HepG2 (cell line): Measurements from ENCODE around the gene FAM167B. TPM values are rescaled to one million over a fixed set of nuclear protein-coding genes. Genes with fewer than 3 reads are reported as not detected.

ENCODE experiments used
- FIP1L1 ChIP-seq: fragments of 200-400 bp; formaldehyde crosslinking; IDR thresholded peaks from 2 replicates; pipeline ENCODE4 v1.6.1; 2018; ENCODE audit warnings: low read depth, mild to moderate bottlenecking, low read length, moderate library complexity, borderline replicate concordance; ENCODE audit not compliant: insufficient read depth
- MLLT10 ChIP-seq: sonication (generic); formaldehyde crosslinking; IDR thresholded peaks from 2 replicates; pipeline ENCODE4 v1.4.0; 2020; ENCODE audit warnings: missing genetic modification reagents
- NCOA2 ChIP-seq: sonication (generic); formaldehyde crosslinking; IDR thresholded peaks from 2 replicates; pipeline ENCODE4 v1.8.0; 2022; ENCODE audit warnings: inconsistent platforms
- NFATC3 ChIP-seq: sonication (generic); formaldehyde crosslinking; IDR thresholded peaks from 2 replicates; pipeline ENCODE4 v1.5.1; 2020; ENCODE audit warnings: mild to moderate bottlenecking, missing genetic modification reagents
- NFIB ChIP-seq: sonication (generic); formaldehyde crosslinking; IDR thresholded peaks from 2 replicates; pipeline ENCODE4 v1.9.0; 2021; ENCODE audit warnings: missing genetic modification reagents, mild to moderate bottlenecking, borderline replicate concordance
- NR3C1 ChIP-seq: sonication (generic); formaldehyde crosslinking; IDR thresholded peaks from 2 replicates; pipeline ENCODE4 v1.4.0; 2020; ENCODE audit warnings: missing genetic modification reagents
- SIN3A ChIP-seq: IDR thresholded peaks from 2 replicates; pipeline ENCODE4 v1.6.1; 2011; ENCODE audit warnings: low read depth, mild to moderate bottlenecking, control low read depth, low read length, borderline replicate concordance
- SOX5 ChIP-seq: IDR thresholded peaks from 2 replicates; pipeline ENCODE4 v1.6.1; 2016; ENCODE audit warnings: borderline replicate concordance
- SP4 ChIP-seq: sonication (generic); formaldehyde crosslinking; IDR thresholded peaks from 2 replicates; pipeline ENCODE4 v1.8.1; 2023; ENCODE audit warnings: mild to moderate bottlenecking, missing genetic modification reagents
- SPEN ChIP-seq: sonication (generic); formaldehyde crosslinking; IDR thresholded peaks from 2 replicates; pipeline ENCODE4 v1.5.1; 2020; ENCODE audit warnings: low read depth, mild to moderate bottlenecking, missing genetic modification reagents
- SRSF1 ChIP-seq: fragments of 200-400 bp; formaldehyde crosslinking; optimal IDR thresholded peaks from 2 replicates; pipeline ENCODE3; 2017; ENCODE audit warnings: mild to moderate bottlenecking, low read depth, low read length, moderate library complexity
- TAF15 ChIP-seq: fragments of 200-400 bp; formaldehyde crosslinking; IDR thresholded peaks from one replicate; pipeline ENCODE4 v1.6.1; 2018; ENCODE audit warnings: mild to moderate bottlenecking, low read depth, low read length; ENCODE audit not compliant: poor library complexity, severe bottlenecking
- WIZ ChIP-seq: sonication (generic); formaldehyde crosslinking; IDR thresholded peaks from 2 replicates; pipeline ENCODE4 v1.5.1; 2020; ENCODE audit warnings: mild to moderate bottlenecking, missing genetic modification reagents
- ZBTB7A ChIP-seq: sonication (generic); formaldehyde crosslinking; IDR thresholded peaks from 2 replicates; pipeline ENCODE4 v1.8.0; 2022; ENCODE audit warnings: mild to moderate bottlenecking, missing genetic modification reagents
- ZFP62 ChIP-seq: sonication (generic); formaldehyde crosslinking; IDR thresholded peaks from 2 replicates; pipeline ENCODE4 v1.4.0; 2020; ENCODE audit warnings: missing genetic modification reagents
- ZNF550 ChIP-seq: sonication (generic); formaldehyde crosslinking; IDR thresholded peaks from 2 replicates; pipeline ENCODE4 v1.4.0; 2020; ENCODE audit warnings: mild to moderate bottlenecking, missing genetic modification reagents, borderline replicate concordance
- ZNF616 ChIP-seq: sonication (generic); formaldehyde crosslinking; IDR thresholded peaks from 2 replicates; pipeline ENCODE4 v1.5.0; 2020; ENCODE audit warnings: low read depth, mild to moderate bottlenecking, missing genetic modification reagents
- ZNF674 ChIP-seq: sonication (generic); formaldehyde crosslinking; IDR thresholded peaks from 2 replicates; pipeline ENCODE4 v1.5.0; 2020; ENCODE audit warnings: low read depth, mild to moderate bottlenecking, missing genetic modification reagents
- ZNF724P ChIP-seq: sonication (generic); formaldehyde crosslinking; IDR thresholded peaks from 2 replicates; pipeline ENCODE4 v1.8.0; 2022; ENCODE audit warnings: missing genetic modification reagents, borderline replicate concordance
- polyA plus RNA-seq, 8 experiments: library from polyadenylated mRNA; depleted of rRNA in 3 of 8; stranded (reverse) in 7 of 8; unstranded in 1 of 8; fragments of >200 nt; fragmentation: Illumina TruSeq in 4 of 8; extraction: Trizol in 4 of 8; gene quantifications; 2 replicates each; pipeline versions ENCODE4 v1.2.1 to v1.2.3, GENCODE V29; 2011 to 2016; ENCODE audit warnings: low read depth in 4 of 8, missing spikeins in 1 of 8, mixed read lengths in 1 of 8; ENCODE audit not compliant: insufficient read depth in 1 of 8
- total RNA-seq, 5 experiments: library from RNA; depleted of rRNA; stranded (reverse); fragments of >200 nt; fragmentation: Illumina TruSeq; extraction: Trizol; gene quantifications; 2 replicates each; pipeline ENCODE4 v1.2.3, GENCODE V29; 2016; ENCODE audit warnings: low read depth in 1 of 5
- TF ChIP-seq, protein P1 (sequence below): sonication (generic); formaldehyde crosslinking; IDR thresholded peaks from 2 replicates; pipeline ENCODE4 v1.4.0; 2020; ENCODE audit warnings: mild to moderate bottlenecking, missing genetic modification reagents
- TF ChIP-seq, protein P2 (sequence below): sonication (generic); formaldehyde crosslinking; conservative IDR thresholded peaks from 2 replicates; pipeline ENCODE4 v1.4.0; 2020; ENCODE audit warnings: mild to moderate bottlenecking, missing genetic modification reagents, moderate library complexity

The FAM167B gene
- total and polyA plus RNA-seq, 2 of the 13 experiments (the other 11 are each of a cell fraction or from before 2014, with no cell fraction given) = 0.15 to 0.70 TPM

DNA sequence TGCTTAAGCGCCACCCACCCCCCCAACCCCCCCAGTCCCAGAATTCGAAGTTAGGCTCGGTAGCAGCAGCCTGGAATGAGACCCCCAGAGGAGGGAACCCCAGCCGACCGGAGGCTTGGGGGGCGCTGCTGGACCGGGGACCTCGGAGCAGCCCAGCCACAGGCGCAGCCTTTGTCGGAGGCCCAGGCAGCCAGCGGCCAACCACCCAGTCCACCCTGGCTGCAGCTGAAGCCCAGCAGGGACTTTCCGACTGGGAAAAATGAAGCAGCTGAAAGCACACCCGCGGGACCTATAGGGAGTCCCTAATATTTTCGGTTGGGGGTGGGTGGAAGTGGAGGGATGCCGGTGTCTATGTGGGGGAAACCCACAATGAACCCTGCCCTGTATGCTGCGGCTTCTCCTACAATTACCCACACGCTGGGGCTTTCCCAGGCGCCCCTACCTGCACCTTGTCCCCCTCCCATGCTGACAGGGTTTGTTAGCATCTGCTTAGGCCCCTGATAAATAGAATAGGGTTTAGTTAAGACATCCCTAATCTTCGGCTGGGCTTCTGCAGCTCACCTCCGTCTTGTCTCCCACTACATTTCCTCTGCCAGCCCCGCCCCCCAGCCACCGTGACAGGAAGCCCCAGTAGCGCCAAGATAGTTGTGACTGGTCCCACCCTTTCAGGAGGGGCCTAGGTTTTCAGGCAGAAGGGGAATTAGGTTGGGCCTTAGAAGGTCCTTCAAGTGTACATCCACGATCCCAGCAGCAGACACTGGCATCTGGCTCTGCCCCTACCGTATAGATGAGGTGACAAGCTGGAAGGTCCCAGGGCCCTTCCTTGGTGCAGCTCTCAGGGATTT is 45.8 kb upstream of the FAM167B start (continued):
- TF ChIP-seq ZNF724P (CRISPR knock-in tag) = no peak
- TF ChIP-seq SRSF1 = no peak
- peak; percentile 29; the same call in 1 of the 2 replicates for TF ChIP-seq SIN3A
- TF ChIP-seq ZBTB7A (CRISPR knock-in tag) = no peak
- TF ChIP-seq SPEN (CRISPR knock-in tag) = no peak
- no peak for TF ChIP-seq ZNF674
- no peak for TF ChIP-seq TAF15
- TF ChIP-seq NR3C1 (CRISPR knock-in tag) = no peak
- TF ChIP-seq NFIB (CRISPR knock-in tag) = no peak
- TF ChIP-seq FIP1L1 = no peak
- no peak for TF ChIP-seq MLLT10 (CRISPR knock-in tag)
- TF ChIP-seq NFATC3 (CRISPR knock-in tag) = no peak
- no peak for TF ChIP-seq SOX5 (CRISPR knock-in tag)
- no peak for TF ChIP-seq ZNF616
- TF ChIP-seq, protein P1, sequence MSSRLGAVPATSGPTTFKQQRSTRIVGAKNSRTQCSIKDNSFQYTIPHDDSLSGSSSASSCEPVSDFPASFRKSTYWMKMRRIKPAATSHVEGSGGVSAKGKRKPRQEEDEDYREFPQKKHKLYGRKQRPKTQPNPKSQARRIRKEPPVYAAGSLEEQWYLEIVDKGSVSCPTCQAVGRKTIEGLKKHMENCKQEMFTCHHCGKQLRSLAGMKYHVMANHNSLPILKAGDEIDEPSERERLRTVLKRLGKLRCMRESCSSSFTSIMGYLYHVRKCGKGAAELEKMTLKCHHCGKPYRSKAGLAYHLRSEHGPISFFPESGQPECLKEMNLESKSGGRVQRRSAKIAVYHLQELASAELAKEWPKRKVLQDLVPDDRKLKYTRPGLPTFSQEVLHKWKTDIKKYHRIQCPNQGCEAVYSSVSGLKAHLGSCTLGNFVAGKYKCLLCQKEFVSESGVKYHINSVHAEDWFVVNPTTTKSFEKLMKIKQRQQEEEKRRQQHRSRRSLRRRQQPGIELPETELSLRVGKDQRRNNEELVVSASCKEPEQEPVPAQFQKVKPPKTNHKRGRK (CRISPR knock-in tag) = no peak
- TF ChIP-seq NCOA2 (CRISPR knock-in tag) = no peak
- TF ChIP-seq SP4 (CRISPR knock-in tag) = no peak
- TF ChIP-seq WIZ (CRISPR knock-in tag) = no peak
- no peak for TF ChIP-seq ZFP62 (CRISPR knock-in tag)
- TF ChIP-seq, protein P2, sequence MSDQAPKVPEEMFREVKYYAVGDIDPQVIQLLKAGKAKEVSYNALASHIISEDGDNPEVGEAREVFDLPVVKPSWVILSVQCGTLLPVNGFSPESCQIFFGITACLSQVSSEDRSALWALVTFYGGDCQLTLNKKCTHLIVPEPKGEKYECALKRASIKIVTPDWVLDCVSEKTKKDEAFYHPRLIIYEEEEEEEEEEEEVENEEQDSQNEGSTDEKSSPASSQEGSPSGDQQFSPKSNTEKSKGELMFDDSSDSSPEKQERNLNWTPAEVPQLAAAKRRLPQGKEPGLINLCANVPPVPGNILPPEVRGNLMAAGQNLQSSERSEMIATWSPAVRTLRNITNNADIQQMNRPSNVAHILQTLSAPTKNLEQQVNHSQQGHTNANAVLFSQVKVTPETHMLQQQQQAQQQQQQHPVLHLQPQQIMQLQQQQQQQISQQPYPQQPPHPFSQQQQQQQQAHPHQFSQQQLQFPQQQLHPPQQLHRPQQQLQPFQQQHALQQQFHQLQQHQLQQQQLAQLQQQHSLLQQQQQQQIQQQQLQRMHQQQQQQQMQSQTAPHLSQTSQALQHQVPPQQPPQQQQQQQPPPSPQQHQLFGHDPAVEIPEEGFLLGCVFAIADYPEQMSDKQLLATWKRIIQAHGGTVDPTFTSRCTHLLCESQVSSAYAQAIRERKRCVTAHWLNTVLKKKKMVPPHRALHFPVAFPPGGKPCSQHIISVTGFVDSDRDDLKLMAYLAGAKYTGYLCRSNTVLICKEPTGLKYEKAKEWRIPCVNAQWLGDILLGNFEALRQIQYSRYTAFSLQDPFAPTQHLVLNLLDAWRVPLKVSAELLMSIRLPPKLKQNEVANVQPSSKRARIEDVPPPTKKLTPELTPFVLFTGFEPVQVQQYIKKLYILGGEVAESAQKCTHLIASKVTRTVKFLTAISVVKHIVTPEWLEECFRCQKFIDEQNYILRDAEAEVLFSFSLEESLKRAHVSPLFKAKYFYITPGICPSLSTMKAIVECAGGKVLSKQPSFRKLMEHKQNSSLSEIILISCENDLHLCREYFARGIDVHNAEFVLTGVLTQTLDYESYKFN (CRISPR knock-in tag) = peak; percentile 16; the same call in 1 of the 2 replicates
- no peak for TF ChIP-seq ZNF550
